ENCODE data around the gene EIF1AY.
"Not testable (repeated sequence)": the region's sequence is repeated elsewhere in the genome, so short reads cannot be mapped to it uniquely, and the experiment has no call there.

Gene EIF1AY, protein sequence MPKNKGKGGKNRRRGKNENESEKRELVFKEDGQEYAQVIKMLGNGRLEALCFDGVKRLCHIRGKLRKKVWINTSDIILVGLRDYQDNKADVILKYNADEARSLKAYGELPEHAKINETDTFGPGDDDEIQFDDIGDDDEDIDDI

DNA sequence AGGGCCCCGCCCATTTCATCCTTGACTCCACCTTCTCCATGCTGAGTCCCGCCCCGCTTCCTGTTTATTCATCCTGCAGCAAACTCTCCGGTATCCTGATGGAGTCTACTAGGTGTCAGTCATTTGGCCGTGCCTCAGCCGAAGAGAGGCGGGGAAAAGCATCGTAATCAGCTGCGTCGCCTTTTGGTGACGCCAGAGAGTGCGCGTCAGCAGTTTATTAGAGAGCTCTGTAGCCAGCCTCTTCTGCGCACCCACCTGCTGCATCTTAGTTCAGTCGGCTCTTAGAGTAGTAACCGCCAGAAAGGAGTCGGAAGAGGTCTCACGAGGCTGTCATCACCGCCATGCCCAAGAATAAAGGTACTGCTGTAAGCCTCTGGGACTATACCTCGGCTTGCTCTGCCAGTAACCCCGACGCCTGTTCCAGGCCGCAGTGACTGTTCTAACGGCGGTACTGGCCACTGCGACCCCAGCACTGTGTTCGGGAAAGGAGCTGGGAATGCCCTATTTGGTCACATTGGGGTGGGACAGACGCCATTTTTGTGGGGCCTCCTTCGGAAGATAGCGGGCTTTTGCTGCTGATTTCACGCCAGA is at the start of gene EIF1AY:
Gene EIF1AY (plus strand): TSS at position 246 of the 591 bp plus-strand sequence. CDS start 96 bp downstream, at position 342.
- DNase-seq = no peak

DNA sequence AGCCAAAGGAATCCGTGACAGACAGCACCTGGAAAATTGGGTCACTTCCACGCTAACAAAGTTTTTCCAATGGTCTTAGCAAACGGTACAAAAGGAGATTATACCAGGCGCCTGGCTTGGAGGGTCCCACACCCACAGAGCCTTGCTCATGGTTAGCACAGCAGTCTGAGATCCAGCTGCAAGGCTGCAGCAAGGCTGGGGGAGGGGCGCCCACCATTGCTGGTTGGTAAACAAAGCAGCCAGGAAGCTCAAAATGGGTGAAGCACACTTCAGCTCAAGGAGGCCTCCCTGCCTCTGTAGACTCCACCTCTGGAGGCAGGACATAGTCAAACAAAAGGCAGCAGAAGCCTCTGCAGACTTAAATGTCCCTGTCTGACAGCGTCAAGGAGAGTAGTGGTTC is 47.1 kb upstream of the EIF1AY start:
- DNase-seq = no peak

DNA sequence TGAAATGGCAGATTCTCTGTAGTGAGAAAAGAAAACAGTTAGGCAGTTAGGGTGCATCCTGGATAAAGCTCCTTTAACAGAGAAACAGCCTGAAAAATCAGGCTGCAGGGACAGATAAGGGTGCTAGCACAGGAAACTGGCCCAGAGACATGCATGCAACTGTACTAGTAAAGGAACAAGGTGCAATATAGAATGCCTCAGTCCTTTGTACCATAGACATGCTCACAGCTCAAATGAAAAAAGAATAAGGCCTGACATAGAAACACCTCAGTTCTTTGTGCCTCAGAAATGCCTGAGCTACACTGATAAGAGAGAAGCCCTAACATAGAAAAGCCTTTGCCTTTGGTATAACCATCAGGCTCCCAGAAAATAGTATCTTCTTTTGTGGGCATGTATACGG is 37.4 kb upstream of the EIF1AY start:
- no peak for DNase-seq

DNA sequence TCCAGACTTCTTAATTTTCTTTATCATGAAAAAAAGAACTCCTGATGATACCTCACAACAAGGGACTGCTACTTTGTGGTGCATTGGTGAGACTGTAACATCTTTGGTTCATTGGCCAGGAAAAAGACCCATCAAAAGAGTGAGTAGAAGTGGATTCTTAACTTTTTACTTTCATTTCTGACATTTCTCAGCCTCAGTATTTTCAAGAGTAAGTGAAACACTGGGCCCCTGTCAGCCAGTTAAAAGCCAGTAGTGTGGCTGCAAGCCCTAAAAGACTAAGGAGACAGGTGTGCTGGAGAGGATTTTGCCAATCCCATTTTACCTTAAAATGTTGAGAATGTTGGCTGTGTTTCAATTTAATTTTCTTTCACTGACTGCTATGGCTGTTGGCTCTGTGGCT is 36.6 kb upstream of the EIF1AY start:
- DNase-seq = no peak

DNA sequence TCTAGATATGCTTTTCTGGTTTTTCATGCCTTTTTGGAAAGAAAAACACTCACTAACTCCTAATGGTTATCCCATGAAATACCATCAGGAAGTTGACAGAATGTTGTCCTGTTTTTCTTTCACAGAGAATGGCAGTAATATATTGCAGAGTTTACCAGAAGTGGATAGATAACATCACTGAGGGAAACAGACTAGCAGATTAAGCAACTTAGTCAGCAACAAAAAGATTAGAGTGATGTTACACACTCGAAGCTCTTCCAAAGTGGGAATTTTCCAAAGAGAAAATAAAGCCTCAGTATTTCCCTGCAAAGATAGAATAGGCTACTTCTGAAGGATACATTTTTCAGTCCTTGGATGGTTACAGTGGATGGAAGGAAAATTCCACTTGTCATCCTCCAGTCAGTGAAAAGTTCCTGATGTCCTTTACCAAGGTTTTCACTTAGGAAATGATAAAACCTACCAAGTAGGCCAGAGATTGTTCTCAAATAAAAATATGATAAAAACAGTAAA is 31.1 kb upstream of the EIF1AY start:
- DNase-seq = no peak

DNA sequence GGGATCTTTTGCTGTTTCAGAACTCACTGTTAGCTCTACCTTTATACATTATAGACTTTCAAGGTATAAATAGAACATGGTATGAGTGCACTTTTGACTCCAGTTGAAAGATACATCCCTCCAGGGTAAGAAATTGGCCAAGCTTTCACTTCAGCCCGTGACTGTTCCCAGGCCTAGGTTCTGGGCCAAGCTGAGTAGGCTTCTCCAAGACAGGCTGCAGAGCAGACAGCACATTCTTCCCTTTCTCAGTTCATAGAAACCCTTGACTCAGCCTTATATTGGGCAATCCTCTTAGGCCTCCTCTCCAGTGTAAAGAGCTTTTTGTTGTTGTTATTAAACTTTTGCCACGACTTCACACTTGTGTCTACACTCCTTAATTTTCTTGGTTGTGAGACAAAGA is 29.5 kb upstream of the EIF1AY start:
- DNase-seq = no peak

DNA sequence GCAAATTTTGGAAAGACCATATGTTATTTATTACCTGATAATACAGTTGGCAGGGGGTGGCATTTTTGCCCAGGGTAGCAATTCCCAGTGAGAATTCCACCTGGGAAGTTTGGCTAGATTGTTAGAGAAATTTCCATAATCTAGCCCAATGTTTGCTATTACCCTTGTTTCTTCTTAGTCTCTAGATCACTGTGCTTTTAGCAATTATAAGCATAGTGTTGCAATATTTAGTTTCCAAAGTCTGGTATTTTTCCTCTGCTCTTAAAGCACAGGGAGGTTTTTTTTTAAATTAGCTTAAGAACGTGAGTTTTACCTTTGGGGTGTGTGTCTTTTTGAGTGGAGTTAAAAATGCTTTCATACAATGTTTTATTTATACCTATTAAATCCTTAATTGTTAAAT is 26.3 kb upstream of the EIF1AY start:
- no peak for DNase-seq

DNA sequence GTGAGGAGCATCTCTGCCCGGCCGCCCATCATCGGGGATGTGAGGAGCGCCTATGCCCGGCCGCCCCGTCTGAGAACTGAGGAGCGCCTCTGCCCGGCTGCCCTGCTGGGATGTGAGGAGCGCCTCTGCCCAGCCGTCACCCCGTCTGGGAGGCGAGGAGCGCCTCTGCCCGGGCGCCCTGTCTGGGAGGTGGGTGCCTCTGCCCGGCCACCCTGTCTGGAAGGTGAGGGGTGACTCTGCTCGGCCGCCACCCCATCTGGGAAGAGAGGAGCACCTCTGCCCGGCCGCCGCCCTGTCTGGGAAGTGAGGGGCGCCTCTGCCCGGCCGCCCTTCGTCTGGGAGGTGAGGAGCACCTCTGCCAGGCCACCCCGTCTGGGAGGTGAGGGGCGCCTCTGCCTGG is 23.7 kb upstream of the EIF1AY start:
- DNase-seq = no peak

DNA sequence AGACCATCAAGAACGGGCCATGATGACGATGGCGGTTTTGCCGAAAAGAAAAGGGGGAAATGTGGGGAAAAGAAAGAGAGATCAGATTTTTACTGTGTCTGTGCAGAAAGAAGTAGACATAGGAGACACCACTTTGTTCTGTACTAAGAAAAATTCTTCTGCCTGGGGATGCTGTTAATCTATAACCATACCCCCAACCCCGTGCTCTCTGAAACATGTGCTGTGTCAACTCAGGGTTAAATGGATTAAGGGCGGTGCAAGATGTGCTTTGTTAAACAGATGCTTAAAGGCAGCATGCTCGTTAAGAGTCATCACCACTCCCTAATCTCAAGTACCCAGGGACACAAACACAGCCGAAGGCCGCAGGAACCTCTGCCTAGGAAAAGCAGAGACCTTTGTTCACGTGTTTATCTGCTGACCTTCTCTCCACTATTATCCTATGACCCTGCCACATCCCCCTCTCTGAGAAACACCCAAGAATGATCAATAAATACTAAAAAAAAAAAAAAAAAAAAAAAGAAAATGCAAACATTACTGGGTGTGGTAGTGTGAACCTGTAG is 22.7 kb upstream of the EIF1AY start:
- DNase-seq = not testable (repeated sequence)

DNA sequence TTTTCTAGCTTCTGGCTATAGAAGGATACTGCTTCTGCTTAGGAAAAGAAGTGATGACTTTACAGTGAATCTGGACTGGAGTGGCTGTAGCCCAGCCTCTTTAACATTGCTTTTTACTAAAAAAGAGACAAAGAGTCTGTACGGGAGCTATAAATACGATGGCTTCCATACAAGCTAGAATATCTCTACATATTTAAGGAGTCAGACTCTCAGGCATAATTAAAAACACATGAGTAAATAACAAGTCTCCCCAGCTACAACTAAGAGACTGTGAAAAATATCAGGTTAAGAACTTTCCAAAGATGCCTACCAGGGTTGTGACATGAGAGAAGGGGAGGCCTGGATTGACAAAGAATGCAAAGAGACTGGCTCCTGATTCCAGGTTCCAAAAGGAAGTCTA is 19.8 kb upstream of the EIF1AY start:
- no peak for DNase-seq

DNA sequence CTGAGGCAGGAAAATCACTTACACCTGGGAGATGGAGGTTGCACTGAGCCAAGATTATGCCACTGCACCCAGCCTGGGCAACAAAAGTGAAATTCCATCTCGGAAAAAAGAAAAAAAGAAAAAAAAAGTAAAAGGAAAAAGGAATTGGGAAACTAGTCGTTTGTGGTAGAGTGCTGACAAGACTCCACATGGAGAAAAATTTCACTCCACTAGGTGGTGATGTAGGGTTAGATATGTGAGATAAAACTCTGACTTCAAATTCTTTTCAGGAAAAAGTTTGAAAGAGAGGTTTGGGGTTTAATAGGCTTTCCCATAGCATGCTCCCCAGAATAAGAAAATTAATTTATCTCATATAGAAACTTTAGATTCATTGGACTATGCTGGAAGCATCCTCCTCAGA is 16.9 kb upstream of the EIF1AY start:
- DNase-seq = no peak

DNA sequence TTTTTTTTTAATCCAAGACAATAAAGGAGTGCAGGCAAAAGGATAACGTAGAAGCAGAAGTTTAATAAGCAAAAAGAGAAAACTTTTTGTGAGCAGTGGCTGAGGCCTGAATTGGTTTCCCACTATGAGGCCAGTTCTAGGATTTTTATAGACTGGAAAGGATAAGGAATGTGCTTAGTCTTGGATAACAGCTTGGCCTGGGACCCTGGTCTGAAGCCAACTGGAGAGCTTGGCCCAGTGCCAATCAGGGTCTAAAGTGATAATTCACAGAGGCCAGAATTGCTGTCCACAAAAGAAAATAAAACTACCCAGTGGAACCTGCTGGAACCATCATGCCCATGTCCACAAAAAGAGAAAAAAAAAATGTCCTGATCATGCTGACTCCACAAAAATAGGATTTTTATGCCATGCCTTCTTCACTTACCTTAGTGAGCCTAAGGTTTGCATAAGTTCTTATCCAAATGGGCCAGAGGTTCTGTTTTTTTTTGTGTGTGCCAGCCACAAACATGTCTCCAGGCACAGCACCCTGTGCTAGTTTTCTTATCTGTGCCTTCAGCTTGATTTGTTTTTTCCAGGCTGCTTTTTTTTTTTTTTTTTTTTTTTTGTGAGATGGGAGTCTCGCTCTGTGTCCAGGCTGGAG is 15.6 kb upstream of the EIF1AY start:
- DNase-seq = no peak

DNA sequence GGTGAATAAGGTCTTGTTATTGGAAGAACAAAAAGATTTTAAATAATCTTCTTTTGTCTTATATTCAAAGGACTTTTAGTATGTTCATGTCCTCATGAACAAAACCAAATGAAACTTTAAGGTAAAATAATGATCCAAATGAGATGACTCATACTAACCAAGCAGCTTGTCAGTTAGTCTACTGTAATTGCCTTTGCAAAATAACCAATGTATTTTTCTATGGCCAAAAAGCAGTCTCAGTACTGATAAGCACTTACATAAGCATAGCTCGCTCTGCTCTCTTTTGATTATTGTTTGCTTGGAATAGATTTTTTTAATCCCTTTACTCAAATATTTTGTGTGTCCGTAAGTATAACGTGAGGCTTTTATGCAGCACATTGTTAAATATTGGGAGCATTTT is 4.3 kb upstream of the EIF1AY start:
- no peak for DNase-seq

DNA sequence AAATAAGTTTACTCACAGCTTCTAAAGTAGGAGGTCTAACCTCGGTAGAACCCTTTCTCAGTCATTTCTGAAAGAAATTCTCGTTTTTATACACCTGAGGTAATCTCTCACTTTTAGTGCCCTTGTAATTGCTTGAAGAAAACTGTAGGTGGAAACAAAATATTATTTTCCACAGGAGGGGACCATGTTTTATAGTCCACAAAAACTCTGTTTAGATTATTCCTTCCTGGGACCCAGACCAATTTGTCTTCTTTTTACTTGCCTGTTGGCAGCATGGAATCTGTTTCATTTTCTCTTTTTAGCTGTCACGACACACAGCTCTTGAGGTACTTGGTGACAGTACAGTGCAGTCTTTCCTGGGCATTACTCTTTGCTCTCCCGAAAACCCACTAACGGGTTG is 930 bp downstream of the EIF1AY start:
- DNase-seq = no peak

DNA sequence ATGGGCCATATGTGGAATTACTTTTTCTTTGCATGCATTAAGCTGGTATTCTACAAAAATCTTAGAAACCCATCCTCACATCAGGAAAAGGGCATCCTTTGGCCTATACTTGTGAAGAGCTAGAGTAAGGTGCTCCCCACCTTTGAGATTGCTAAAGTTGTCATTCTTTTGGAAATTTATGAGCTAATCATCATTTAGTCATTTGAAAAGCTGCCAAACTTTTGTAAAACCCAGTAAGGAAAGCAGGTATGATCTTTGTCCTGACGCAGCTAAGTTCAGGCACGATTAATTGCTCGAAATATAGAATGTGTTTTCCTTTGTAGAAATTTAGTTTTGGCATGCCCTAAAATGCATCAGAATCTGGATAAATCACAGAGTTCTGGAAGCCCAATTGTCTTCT is 2.6 kb downstream of the EIF1AY start:
- DNase-seq = no peak

DNA sequence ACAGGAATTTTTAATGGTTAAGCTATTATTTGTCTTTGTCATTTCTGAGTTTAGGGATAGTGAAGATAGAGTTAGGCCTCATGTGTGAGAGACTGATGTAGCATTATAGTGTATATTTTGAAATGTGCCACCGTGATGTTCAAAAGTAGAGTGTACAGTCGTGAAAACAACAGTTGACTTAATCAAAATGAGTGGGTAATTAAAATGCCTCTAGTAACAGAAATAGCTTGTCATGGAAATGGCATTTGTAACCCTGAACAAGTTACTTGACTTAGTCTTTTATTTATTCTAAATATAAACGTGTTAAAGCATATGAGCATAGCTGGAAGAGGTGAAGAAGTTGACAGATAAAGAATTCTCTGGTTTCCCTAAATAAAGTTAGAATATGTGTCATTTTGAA is 6.1 kb downstream of the EIF1AY start:
- no peak for DNase-seq

DNA sequence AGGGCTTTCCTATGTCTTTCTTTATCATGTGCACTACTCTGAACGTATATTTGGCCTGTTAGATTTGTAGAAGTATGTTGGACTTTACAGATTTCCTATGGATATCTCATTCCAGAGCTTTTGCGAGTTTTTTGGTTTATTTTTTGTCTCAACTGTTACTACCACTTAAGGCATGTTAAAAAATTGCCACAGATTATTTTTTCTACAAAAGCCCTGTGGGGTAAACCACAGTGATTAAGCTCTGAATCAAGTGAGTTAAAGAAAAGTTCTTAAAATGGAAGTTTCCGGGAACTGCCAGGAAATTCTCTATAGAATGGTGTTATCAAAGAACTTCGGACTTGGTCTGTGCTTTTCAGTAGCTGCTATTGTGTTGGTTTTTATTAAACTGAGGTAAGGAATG is 10.6 kb downstream of the EIF1AY start:
- no peak for DNase-seq
